ENCODE data around the gene SBK3. TPM values are rescaled to one million over a fixed set of nuclear protein-coding genes. Genes with fewer than 3 reads are reported as not detected.

Gene SBK3
- total RNA-seq, 4 donors from 2014 or later, result 0.40 TPM; not detected in 2

DNA sequence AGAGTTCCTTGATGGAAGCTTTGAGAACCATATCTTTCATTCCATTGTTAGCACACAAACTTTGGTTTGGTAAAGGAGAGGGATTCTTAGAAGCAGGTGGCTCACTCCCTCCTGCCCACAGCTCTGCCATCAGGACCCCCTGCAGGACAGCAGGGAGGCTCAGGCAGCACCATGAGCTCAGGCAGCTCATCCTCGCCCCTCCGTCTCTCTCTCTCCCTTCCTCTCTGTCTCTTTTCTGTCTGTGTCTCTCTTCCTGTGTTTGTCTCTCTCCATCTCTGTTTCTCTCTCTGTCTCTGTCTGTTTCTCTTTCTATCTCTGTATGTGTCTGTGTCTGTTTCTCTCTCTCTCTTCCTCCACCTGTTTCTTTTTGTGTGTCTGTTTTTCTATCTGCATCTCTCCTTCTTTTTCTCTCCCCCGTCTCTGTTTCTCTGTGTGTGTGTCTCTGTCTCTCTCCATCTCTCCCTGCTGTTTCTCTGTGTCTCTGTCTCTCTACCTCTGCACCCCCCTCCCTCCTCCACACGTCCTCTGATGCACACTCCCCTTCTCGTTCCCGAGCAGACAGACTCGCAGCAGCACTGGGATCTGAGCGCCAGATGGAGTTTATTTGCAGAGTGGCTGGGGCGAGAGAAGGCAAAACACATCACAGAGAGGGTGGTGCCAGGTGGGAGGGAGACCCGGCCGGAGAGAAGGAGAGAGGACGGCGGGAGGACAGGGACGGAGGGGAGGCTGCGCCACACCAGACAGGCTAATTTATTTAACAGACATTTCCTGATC, 17.1 kb downstream of the SBK3 start:
- ATAC-seq, result no peak
- H3K4me1 ChIP-seq, result peaks cover 0 to 16% (median 10%) of the 10 kb centered on the region in 3 donors
- H3K4me3 ChIP-seq, result no peak overlapping the region
- TF ChIP-seq EP300 (IDR thresholded peaks at IDR 0.05), result no peak
- no peaks in the 10 kb centered on the region for H3K36me3 ChIP-seq
- no peaks in the 10 kb centered on the region for H3K9me3 ChIP-seq
- WGBS, 2 donors (ENCODE audit: low coverage in 1 of 2), result 19 to 37% methylated on average over 4 to 12 of the region's 15 CpGs
- H3K27me3 ChIP-seq, result peaks cover 37% of the 10 kb centered on the region
- H3K27ac ChIP-seq, result no peak overlapping the region

DNA sequence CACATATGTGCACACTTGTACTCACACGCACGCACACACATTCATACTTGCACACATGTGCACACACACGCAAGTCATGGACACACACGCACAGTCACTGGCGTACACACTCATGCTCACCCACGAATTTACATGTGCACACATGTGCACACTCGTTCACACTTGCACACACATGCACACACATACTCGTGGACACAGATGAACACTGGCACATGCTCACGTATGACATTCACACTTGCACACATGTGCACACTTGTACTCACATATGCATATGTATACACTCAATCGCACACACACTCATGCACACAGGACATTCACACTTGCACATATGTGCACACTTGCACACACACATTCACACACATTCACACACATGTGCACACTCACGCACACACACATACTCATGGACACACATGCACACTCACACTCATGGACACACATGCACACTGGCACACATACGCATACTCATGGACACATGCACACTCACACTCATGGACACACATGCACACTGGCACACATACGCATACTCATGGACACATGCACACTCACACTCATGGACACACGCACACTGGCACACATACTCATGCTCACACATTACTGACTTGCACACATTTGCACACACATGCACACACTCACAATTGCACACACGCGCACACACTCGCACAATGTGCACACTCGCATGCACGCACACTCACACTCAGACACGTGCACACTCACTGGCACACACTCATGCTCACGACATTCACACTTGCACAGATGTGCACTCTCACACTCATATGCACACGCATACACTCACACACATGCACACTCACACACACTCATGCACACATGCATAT, 17.9 kb downstream of the SBK3 start:
- no peak overlapping the region for H3K27ac ChIP-seq
- H3K4me1 ChIP-seq, result peaks cover 0 to 16% (median 10%) of the 10 kb centered on the region in 3 donors
- TF ChIP-seq, protein P1, sequence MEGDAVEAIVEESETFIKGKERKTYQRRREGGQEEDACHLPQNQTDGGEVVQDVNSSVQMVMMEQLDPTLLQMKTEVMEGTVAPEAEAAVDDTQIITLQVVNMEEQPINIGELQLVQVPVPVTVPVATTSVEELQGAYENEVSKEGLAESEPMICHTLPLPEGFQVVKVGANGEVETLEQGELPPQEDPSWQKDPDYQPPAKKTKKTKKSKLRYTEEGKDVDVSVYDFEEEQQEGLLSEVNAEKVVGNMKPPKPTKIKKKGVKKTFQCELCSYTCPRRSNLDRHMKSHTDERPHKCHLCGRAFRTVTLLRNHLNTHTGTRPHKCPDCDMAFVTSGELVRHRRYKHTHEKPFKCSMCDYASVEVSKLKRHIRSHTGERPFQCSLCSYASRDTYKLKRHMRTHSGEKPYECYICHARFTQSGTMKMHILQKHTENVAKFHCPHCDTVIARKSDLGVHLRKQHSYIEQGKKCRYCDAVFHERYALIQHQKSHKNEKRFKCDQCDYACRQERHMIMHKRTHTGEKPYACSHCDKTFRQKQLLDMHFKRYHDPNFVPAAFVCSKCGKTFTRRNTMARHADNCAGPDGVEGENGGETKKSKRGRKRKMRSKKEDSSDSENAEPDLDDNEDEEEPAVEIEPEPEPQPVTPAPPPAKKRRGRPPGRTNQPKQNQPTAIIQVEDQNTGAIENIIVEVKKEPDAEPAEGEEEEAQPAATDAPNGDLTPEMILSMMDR (IDR thresholded peaks at IDR 0.05), result no peak
- no peaks in the 10 kb centered on the region for H3K36me3 ChIP-seq
- no peak for ATAC-seq
- no peak overlapping the region for H3K4me3 ChIP-seq
- peaks cover 37% of the 10 kb centered on the region for H3K27me3 ChIP-seq
- H3K9me3 ChIP-seq, result no peaks in the 10 kb centered on the region
- WGBS, 2 donors (ENCODE audit: low coverage in 1 of 2), result 69 to 81% methylated on average over 15 to 18 of the region's 22 CpGs

DNA sequence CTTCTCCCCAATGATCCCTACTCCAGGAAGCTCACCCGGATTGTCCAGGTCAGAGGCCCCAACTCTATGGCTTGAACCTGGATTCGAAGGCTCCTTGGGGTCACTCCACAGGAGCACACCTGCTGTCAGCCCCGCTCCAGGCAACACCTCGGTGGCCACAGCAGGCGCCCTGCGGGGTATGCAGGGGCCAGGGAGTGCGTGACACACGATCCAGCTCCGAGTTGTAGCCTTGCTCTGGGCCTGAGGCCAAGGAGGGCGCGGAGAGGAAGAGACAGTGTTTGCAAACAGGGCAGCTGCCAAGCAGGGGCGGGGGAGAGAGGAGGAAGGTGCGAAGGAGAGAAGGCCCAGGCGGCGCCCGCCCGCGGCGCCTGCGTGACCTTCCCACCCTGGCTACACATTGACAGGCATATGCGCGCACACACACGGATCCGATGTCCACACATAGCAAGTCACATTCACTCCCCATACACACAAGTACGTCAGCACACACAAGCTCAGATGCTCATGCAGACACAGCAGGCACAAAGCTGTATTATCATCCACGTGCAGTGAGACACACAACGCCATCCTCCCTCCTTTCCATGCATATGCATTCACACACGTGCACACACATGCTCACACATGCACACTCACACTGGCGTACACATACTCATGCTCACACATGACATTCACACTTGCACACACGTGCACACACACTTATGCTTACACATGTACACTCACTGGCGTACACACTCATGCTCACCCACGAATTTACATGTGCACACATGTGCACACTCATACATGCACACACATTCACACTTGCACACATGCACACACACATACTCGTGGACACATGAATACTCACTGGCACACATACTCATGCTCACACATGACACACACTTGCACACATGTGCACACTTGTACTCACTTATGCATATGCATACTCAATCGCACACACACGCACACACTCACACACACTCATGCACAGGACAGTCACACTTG, 18.8 kb downstream of the SBK3 start:
- Histone ChIP-seq H3K4me3 (no peak overlapping the region), H3K9me3 (no peaks in the 10 kb centered on the region), H3K36me3 (no peaks in the 10 kb centered on the region), H3K27me3 (peaks cover 37% of the 10 kb centered on the region), H3K27ac (no peak overlapping the region), H3K4me1 (peaks cover 0 to 19% (median 10%) of the 10 kb centered on the region in 3 donors)
- peak; percentile 31 for ATAC-seq
- TF ChIP-seq POLR2AphosphoS5 (IDR thresholded peaks at IDR 0.05) (no peak), POLR2A (IDR thresholded peaks at IDR 0.05) (no peak), EP300 (IDR thresholded peaks at IDR 0.05) (no peak)
- TF ChIP-seq, protein P1 (IDR thresholded peaks at IDR 0.05), result no peak
- 28 to 58% methylated on average over 11 to 21 of the region's 35 CpGs for WGBS, 2 donors (ENCODE audit: low coverage in 1 of 2)

DNA sequence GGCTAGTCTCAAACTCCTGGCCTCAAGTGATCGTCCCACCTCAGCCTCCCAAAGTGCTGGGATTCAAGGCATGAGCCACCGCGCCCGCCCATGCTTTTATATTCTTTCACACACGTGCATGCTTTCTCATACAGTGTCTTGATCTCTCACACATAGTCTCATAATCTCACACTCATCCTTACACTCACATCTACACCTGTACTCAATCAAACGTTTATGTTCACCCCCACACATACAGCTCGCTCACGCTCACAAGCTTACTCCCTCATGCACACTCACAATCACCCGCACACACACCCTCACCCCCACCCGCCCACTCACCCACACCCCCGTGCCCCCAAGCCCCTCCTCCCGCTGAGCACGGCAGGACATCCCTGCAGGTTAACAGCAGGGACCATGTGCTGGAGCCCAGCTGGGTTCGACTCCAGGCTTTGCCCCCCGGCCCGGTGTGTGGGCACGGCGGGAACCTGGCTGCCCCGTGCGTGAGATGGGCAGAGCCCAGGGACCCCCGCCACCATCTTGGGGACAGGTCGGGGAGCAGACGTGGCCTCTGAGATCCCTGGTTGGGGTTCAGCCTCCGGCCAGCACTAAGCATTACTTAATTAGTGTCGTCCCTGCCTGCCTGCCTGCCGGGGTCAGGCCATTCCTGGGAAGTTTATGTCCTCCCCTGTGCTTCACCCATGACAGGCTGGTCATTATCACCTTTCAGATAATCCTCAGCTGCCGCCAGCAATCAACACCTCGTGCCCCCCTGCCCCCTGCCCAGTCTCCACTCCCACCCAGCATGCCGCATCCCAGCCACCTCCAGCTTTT, 19.8 kb downstream of the SBK3 start:
- Histone ChIP-seq H3K27ac (no peak overlapping the region), H3K4me3 (no peak overlapping the region), H3K36me3 (no peaks in the 10 kb centered on the region), H3K4me1 (peaks cover 0 to 26% (median 10%) of the 10 kb centered on the region in 3 donors), H3K27me3 (peaks cover 30% of the 10 kb centered on the region), H3K9me3 (no peaks in the 10 kb centered on the region)
- WGBS, 2 donors (ENCODE audit: low coverage in 1 of 2), result 30 to 31% methylated on average over 4 to 12 of the region's 29 CpGs
- ATAC-seq, result no peak
- TF ChIP-seq POLR2AphosphoS5 (IDR thresholded peaks at IDR 0.05) (no peak), EP300 (IDR thresholded peaks at IDR 0.05) (no peak), POLR2A (IDR thresholded peaks at IDR 0.05) (no peak)
- TF ChIP-seq, protein P1 (IDR thresholded peaks at IDR 0.05), result no peak

All from gastroesophageal sphincter (tissue), 4 donors.